ENCODE measurements around the gene IL17RD.

GRCh38 chr3:57064001-57064400 lies 101.2 kb downstream of the IL17RD start:
- no peak for TF ChIP-seq CTCF (conservative IDR thresholded peaks at IDR 0.05; ENCODE audit: low read depth in 2 of 2)
- no peak for TF ChIP-seq POLR2AphosphoS5 (IDR thresholded peaks at IDR 0.05; ENCODE audit: low read depth)
- TF ChIP-seq EZH2phosphoT487 (IDR thresholded peaks at IDR 0.05; ENCODE audit: unreplicated experiment): no peak
